H1 (cell line): ENCODE data around the gene PUS3. TPM values are rescaled to one million over a fixed set of nuclear protein-coding genes. Genes with fewer than 3 reads are reported as not detected.

Experiments
- CTCF ChIA-PET: fragments of 300-600 bp; sonication (Branson Sonifier 250); formaldehyde crosslinking; loops from one replicate; lab custom pipeline; 2021; ENCODE audit not compliant: partially characterized antibody; lab: Charles Lee
- POLR2A ChIA-PET: fragments of 300-600 bp; sonication (Branson Sonifier 250); formaldehyde crosslinking; loops from one replicate; lab custom pipeline; 2021; ENCODE audit warnings: inconsistent platforms; ENCODE audit not compliant: partially characterized antibody; lab: Charles Lee
- DNase-seq, 2 experiments: peaks; one replicate each; pipeline versions ENCODE4 v3.0.0 to v3.0.0-alpha.2; 2010 to 2022; ENCODE audit warnings: low spot score in 2 of 2, low read depth in 1 of 2, mixed read lengths in 1 of 2
- FAIRE-seq: peaks from 2 replicates; lab custom pipeline; 2011; peaks lifted over from hg19 to GRCh38; lab: Jason Lieb, UNC
- H2AFZ ChIP-seq: 2 replicates; pipeline ENCODE4 v1.8.1; 2012; ENCODE audit warnings: low read length, inconsistent platforms
- H2AK5ac ChIP-seq: 2 replicates; pipeline ENCODE4 v1.6.1; 2013; ENCODE audit warnings: low read depth, low read length
- H2BK120ac ChIP-seq: replicated peaks from 2 replicates; pipeline ENCODE3; 2013; ENCODE audit warnings: low read depth, low read length, inconsistent platforms
- H2BK12ac ChIP-seq: 2 replicates; pipeline ENCODE4 v1.6.1; 2013; ENCODE audit warnings: low read depth, low read length
- H2BK15ac ChIP-seq: 2 replicates; pipeline ENCODE4 v1.6.1; 2013; ENCODE audit warnings: low read length
- H2BK20ac ChIP-seq: 2 replicates; pipeline ENCODE4 v1.6.1; 2013; ENCODE audit warnings: low read length
- H2BK5ac ChIP-seq: 2 replicates; pipeline ENCODE4 v1.6.1; 2013; ENCODE audit warnings: low read depth, low read length
- H3K14ac ChIP-seq: 2 replicates; pipeline ENCODE4 v1.6.1; 2013; ENCODE audit warnings: inconsistent platforms; ENCODE audit not compliant: insufficient read length
- H3K18ac ChIP-seq: 2 replicates; pipeline ENCODE4 v1.6.1; 2013; ENCODE audit warnings: low read length; ENCODE audit errors: extremely low read depth
- H3K23ac ChIP-seq: 2 replicates; pipeline ENCODE4 v1.6.1; 2013; ENCODE audit warnings: inconsistent platforms; ENCODE audit not compliant: insufficient read length
- H3K23me2 ChIP-seq: 2 replicates; pipeline ENCODE4 v1.6.1; 2013; ENCODE audit warnings: low read depth, low read length
- H3K27ac ChIP-seq: 2 replicates; pipeline ENCODE4 v1.6.1; 2011; ENCODE audit warnings: low read depth, low read length, inconsistent platforms
- H3K27me3 ChIP-seq, 4 experiments: replicated peaks in 1 of 4; 1 replicate in 1 of 4; 2 replicates in 3 of 4; pipeline versions ENCODE4 v1.6.1 to v1.8.1; 2011 to 2013; ENCODE audit warnings: low read length in 3 of 4, mild to moderate bottlenecking in 3 of 4, inconsistent platforms in 2 of 4, mixed read lengths in 2 of 4, moderate library complexity in 1 of 4; ENCODE audit not compliant: control insufficient read depth in 3 of 4, insufficient read depth in 3 of 4; ENCODE audit errors: extremely low read depth in 1 of 4
- H3K36me3 ChIP-seq, 4 experiments: 2 replicates each; pipeline versions ENCODE4 v1.6.1 to v1.8.1; 2011 to 2013; ENCODE audit warnings: mild to moderate bottlenecking in 4 of 4, low read length in 3 of 4, moderate library complexity in 2 of 4, control low read depth in 1 of 4, inconsistent platforms in 1 of 4; ENCODE audit not compliant: insufficient read depth in 4 of 4, control insufficient read depth in 2 of 4
- H3K4ac ChIP-seq: replicated peaks from 2 replicates; pipeline ENCODE3; 2013; ENCODE audit warnings: low read length, low read depth, mixed read lengths, inconsistent platforms; ENCODE audit not compliant: insufficient read length
- H3K4me1 ChIP-seq, 4 experiments: replicated peaks in 1 of 4; 1 replicate in 1 of 4; 2 replicates in 3 of 4; pipeline versions ENCODE4 v1.6.1 to v1.8.1; 2011 to 2013; ENCODE audit warnings: low read length in 3 of 4, inconsistent platforms in 2 of 4, mixed read lengths in 1 of 4; ENCODE audit not compliant: insufficient read depth in 4 of 4, control insufficient read depth in 3 of 4
- H3K4me2 ChIP-seq, 2 experiments: 2 replicates each; pipeline versions ENCODE4 v1.6.1 to v1.8.1; 2011 to 2013; ENCODE audit warnings: low read depth in 2 of 2, low read length in 2 of 2, control low read depth in 1 of 2, inconsistent platforms in 1 of 2, mild to moderate bottlenecking in 1 of 2; ENCODE audit not compliant: insufficient read depth in 1 of 2
- H3K4me3 ChIP-seq, 4 experiments: fragments of 200-600, 300-600 bp in 1 of 4; sonication (generic), shearing (Covaris generic), sonication (Bioruptor Twin) in 1 of 4; 2 replicates each; pipeline versions ENCODE4 v1.5.1 to v1.8.1; 2011 to 2016; ENCODE audit warnings: low read length in 4 of 4, low read depth in 3 of 4, control low read depth in 2 of 4, inconsistent platforms in 2 of 4, mild to moderate bottlenecking in 2 of 4, mixed read lengths in 1 of 4, moderate library complexity in 1 of 4; ENCODE audit not compliant: insufficient read depth in 2 of 4; ENCODE audit errors: extremely low read depth in 1 of 4
- H3K56ac ChIP-seq: replicated peaks from 2 replicates; pipeline ENCODE3; 2013; ENCODE audit warnings: low read depth, mild to moderate bottlenecking, mixed read lengths, low read length, inconsistent platforms; ENCODE audit not compliant: insufficient read length
- H3K79me1 ChIP-seq: 2 replicates; pipeline ENCODE4 v1.6.1; 2013; ENCODE audit warnings: low read depth, low read length, control low read depth
- H3K79me2 ChIP-seq, 2 experiments: 2 replicates each; pipeline versions ENCODE4 v1.6.1 to v1.8.1; 2012 to 2013; ENCODE audit warnings: low read length in 2 of 2, mild to moderate bottlenecking in 2 of 2, inconsistent platforms in 1 of 2; ENCODE audit not compliant: insufficient read depth in 2 of 2, control insufficient read depth in 1 of 2
- H3K9ac ChIP-seq, 4 experiments: replicated peaks in 1 of 4; 1 replicate in 1 of 4; 2 replicates in 3 of 4; pipeline versions ENCODE4 v1.6.1 to v1.8.1; 2011 to 2013; ENCODE audit warnings: low read depth in 3 of 4, low read length in 3 of 4, control low read depth in 2 of 4, mild to moderate bottlenecking in 2 of 4, moderate library complexity in 2 of 4, inconsistent platforms in 1 of 4; ENCODE audit errors: extremely low read depth in 1 of 4
- H3K9me3 ChIP-seq, 2 experiments: 2 replicates each; pipeline versions ENCODE4 v1.6.1 to v1.8.1; 2012 to 2013; ENCODE audit warnings: mild to moderate bottlenecking in 2 of 2, moderate library complexity in 2 of 2, control low read depth in 1 of 2, inconsistent platforms in 1 of 2, low read depth in 1 of 2, low read length in 1 of 2, mixed read lengths in 1 of 2; ENCODE audit not compliant: insufficient read depth in 2 of 2
- H4K20me1 ChIP-seq, 2 experiments: replicated peaks in 1 of 2; 2 replicates each; pipeline versions ENCODE3 to v1.8.1; 2011 to 2013; ENCODE audit warnings: inconsistent platforms in 2 of 2, low read length in 2 of 2, mild to moderate bottlenecking in 1 of 2; ENCODE audit not compliant: insufficient read depth in 2 of 2, control insufficient read depth in 1 of 2
- H4K5ac ChIP-seq: 2 replicates; pipeline ENCODE4 v1.6.1; 2013; ENCODE audit warnings: low read length, low read depth, mixed read lengths, inconsistent platforms; ENCODE audit not compliant: insufficient read length
- H4K8ac ChIP-seq: 2 replicates; pipeline ENCODE4 v1.8.0; 2013; ENCODE audit warnings: mild to moderate bottlenecking, moderate library complexity, low read length, inconsistent platforms; ENCODE audit not compliant: insufficient read depth; ENCODE audit errors: extremely low read depth
- H4K91ac ChIP-seq: replicated peaks from 2 replicates; pipeline ENCODE3; 2013; ENCODE audit warnings: low read length, mixed read lengths, inconsistent platforms; ENCODE audit not compliant: insufficient read length
- CHD2 ChIP-seq: IDR thresholded peaks from 2 replicates; pipeline ENCODE4 v1.6.1; 2012; ENCODE audit warnings: low read length, improper control_type of control experiment
- KDM5A ChIP-seq: fragments of 200-600 bp; IDR thresholded peaks from 2 replicates; pipeline ENCODE4 v1.7.1; 2012; ENCODE audit warnings: mild to moderate bottlenecking, low read length, inconsistent platforms, mixed read lengths
- MAFK ChIP-seq: IDR thresholded peaks from 2 replicates; pipeline ENCODE4 v1.6.1; 2012; ENCODE audit warnings: low read depth, mild to moderate bottlenecking, improper control_type of control experiment, low read length
- NANOG ChIP-seq: IDR thresholded peaks from 2 replicates; pipeline ENCODE4 v1.6.1; 2011; ENCODE audit warnings: low read length, low read depth, mild to moderate bottlenecking, inconsistent platforms; ENCODE audit not compliant: insufficient read depth, poor library complexity, severe bottlenecking
- PHF8 ChIP-seq: fragments of 200-600 bp; sonication (generic); conservative IDR thresholded peaks from 2 replicates; pipeline ENCODE4 v1.7.1; 2012; ENCODE audit warnings: low read depth, mild to moderate bottlenecking, inconsistent platforms, low read length, moderate library complexity
- POLR2A ChIP-seq, 2 experiments: IDR thresholded peaks; 1 replicate in 1 of 2; 2 replicates in 1 of 2; pipeline ENCODE4 v1.6.1; 2011; ENCODE audit warnings: low read depth in 2 of 2, low read length in 2 of 2, mild to moderate bottlenecking in 2 of 2; ENCODE audit errors: control extremely low read depth in 1 of 2
- RBBP5 ChIP-seq: IDR thresholded peaks from 2 replicates; pipeline ENCODE4 v1.7.1; 2012; ENCODE audit warnings: low read depth, mild to moderate bottlenecking, inconsistent platforms, low read length, moderate library complexity, borderline replicate concordance
- RXRA ChIP-seq: IDR thresholded peaks from 2 replicates; pipeline ENCODE4 v1.6.1; 2011; ENCODE audit warnings: low read depth, mild to moderate bottlenecking, low read length, moderate library complexity; ENCODE audit not compliant: insufficient read depth
- TAF1 ChIP-seq: IDR thresholded peaks from 2 replicates; pipeline ENCODE4 v1.6.1; 2011; ENCODE audit warnings: mild to moderate bottlenecking, low read depth, low read length
- WGBS, 2 experiments: shearing (Covaris generic) in 1 of 2; methylation state at CpG; one replicate each; pipeline versions ENCODE4 v1.1.6 to v1.1.7; 2013 to 2015; ENCODE audit warnings: low lambda C conversion rate in 2 of 2, mixed read lengths in 2 of 2, inconsistent platforms in 1 of 2, low coverage in 1 of 2, missing lambda C conversion rate in 1 of 2; ENCODE audit not compliant: insufficient replicate concordance in 2 of 2, insufficient coverage in 1 of 2, insufficient read length in 1 of 2; ENCODE audit errors: extremely low coverage in 1 of 2, missing lambda C conversion rate in 1 of 2; 5-methylcytosine and 5-hydroxymethylcytosine counted together
- polyA plus RNA-seq, 7 experiments: library from polyadenylated mRNA; depleted of rRNA in 3 of 7; stranded (reverse) in 5 of 7; unstranded in 2 of 7; fragments of >200 nt in 5 of 7; fragments of 200-250 nt in 2 of 7; gene quantifications; 1 replicate in 5 of 7; 2 replicates in 1 of 7; 4 replicates in 1 of 7; pipeline versions ENCODE4 v1.2.1 to v1.2.3, GENCODE V29; 2011 to 2013; ENCODE audit warnings: missing spikeins in 2 of 7, mixed read lengths in 2 of 7
- total RNA-seq: library from RNA; stranded (reverse); fragmentation: NEBNext Ultra II Directional; extraction: Animal tissue kit (Norgen Biotek cat#: 25700); gene quantifications from 2 replicates; pipeline ENCODE4 v1.2.1, GENCODE V29; 2021
- TF ChIP-seq, protein P1 (sequence below): IDR thresholded peaks from 2 replicates; pipeline ENCODE4 v1.6.1; 2012; ENCODE audit warnings: inconsistent platforms

Gene PUS3
- total and polyA plus RNA-seq, 2 of the 8 experiments (the other 6 are each of a cell fraction or from before 2014, with no cell fraction given) = 8.7 to 22.6 TPM

DNA sequence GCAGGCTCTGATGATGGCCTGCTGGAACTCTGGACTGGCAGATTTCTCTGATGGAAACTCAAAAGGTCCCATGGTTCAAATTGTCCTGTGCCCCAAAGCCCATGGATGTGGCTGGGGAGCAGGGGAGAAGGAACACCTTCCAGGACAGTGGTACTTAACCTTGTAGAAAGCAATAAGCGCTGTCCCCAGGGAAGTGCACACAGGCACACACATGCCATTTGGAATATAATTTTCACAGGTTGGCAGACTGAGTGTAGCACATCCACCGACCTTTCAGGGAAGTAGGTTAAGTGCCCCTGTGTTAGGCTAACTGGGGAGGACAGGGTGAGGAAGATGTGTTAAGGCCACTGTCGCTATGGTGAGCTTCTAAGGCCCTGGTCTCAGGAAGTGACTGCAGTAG lies 19.1 kb upstream of the PUS3 start:
- Histone ChIP-seq H3K56ac (no peak overlapping the region), H4K8ac (no peak overlapping the region), H3K27ac (no peak overlapping the region), H2BK120ac (no peak overlapping the region), H3K23ac (no peak overlapping the region), H3K9ac (no peak overlapping the region), H2BK5ac (no peak overlapping the region), H2AFZ (no peak overlapping the region), H3K9me3 (no peaks in the 10 kb centered on the region), H3K4me2 (no peak overlapping the region), H4K91ac (no peak overlapping the region), H3K14ac (no peak overlapping the region), H3K79me2 (no peaks in the 10 kb centered on the region), H2BK12ac (no peak overlapping the region), H3K79me1 (no peaks in the 10 kb centered on the region)
- ChIA-PET POLR2A (no interaction called here), CTCF (interaction anchor here (0.8 to 5.8 kb wide), 8 partner anchors 11 to 490 kb away, joined by 3 to 118 read pairs (median 6); partner anchors contain the start of gene DDX25)
- TF ChIP-seq POLR2A (IDR thresholded peaks at IDR 0.05; ENCODE audit: control extremely low read depth in 1 of 2, low read depth in 2 of 2, low read length in 2 of 2) = no peak
- TF ChIP-seq RBBP5 = no peak
- no peak for TF ChIP-seq PHF8
- no peak for TF ChIP-seq TAF1
- TF ChIP-seq, protein P1, sequence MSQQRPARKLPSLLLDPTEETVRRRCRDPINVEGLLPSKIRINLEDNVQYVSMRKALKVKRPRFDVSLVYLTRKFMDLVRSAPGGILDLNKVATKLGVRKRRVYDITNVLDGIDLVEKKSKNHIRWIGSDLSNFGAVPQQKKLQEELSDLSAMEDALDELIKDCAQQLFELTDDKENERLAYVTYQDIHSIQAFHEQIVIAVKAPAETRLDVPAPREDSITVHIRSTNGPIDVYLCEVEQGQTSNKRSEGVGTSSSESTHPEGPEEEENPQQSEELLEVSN = no peak
- no peak for TF ChIP-seq KDM5A
- TF ChIP-seq RXRA = no peak
- no peak for TF ChIP-seq NANOG
- no peak for TF ChIP-seq MAFK
- no peak for TF ChIP-seq CHD2
- TF ChIP-seq, all 59 proteins: peak for 0
- Histone ChIP-seq H3K4me1 (no peaks in the 10 kb centered on the region; a peak in 1 of 7 replicates), H3K4ac (no peak overlapping the region), H3K27me3 (no peaks in the 10 kb centered on the region; a peak in 1 of 7 replicates), H2BK20ac (no peak overlapping the region), H2BK15ac (no peak overlapping the region), H4K5ac (no peak overlapping the region), H4K20me1 (no peaks in the 10 kb centered on the region), H3K23me2 (no peaks in the 10 kb centered on the region), H3K4me3 (no peak overlapping the region), H3K18ac (no peak overlapping the region), H2AK5ac (no peak overlapping the region), H3K36me3 (no peaks in the 10 kb centered on the region)
- no peak for DNase-seq
- FAIRE-seq = no peak
- WGBS, 2 experiments = 85% methylated on average over 3 of the region's 3 CpGs; no CpG with 5 or more reads in 1 of the 2 experiments
